HepG2 (cell line): ENCODE results near the gene METAP1.

Experiments used
- ATF3 ChIP-seq: sonication (generic); formaldehyde crosslinking; IDR thresholded peaks from 2 replicates; pipeline ENCODE4 v1.4.0; 2020; ENCODE audit warnings: missing genetic modification reagents
- CBX2 ChIP-seq, 2 experiments: fragments of 200-600 bp in 1 of 2; sonication (generic); formaldehyde crosslinking in 1 of 2; IDR thresholded peaks; 2 replicates each; pipeline versions ENCODE4 v1.7.0 to v1.8.1; 2018 to 2022; ENCODE audit warnings: low read depth in 2 of 2, low read length in 1 of 2, mild to moderate bottlenecking in 1 of 2, missing genetic modification reagents in 1 of 2
- CTCF ChIP-seq: sonication (generic); formaldehyde crosslinking; IDR thresholded peaks from 2 replicates; pipeline ENCODE4 v1.5.0; 2020; ENCODE audit warnings: mild to moderate bottlenecking, missing genetic modification reagents, moderate library complexity
- EZH2 ChIP-seq: conservative IDR thresholded peaks from 2 replicates; pipeline ENCODE4 v1.6.1; 2012; ENCODE audit warnings: mild to moderate bottlenecking, low read depth, low read length, moderate library complexity
- GLI4 ChIP-seq: sonication (generic); formaldehyde crosslinking; IDR thresholded peaks from 2 replicates; pipeline ENCODE4 v1.5.1; 2020; ENCODE audit warnings: missing genetic modification reagents, mild to moderate bottlenecking, moderate library complexity, borderline replicate concordance
- JUN ChIP-seq: sonication (generic); formaldehyde crosslinking; IDR thresholded peaks from 2 replicates; pipeline ENCODE4 v1.4.0; 2020; ENCODE audit warnings: mild to moderate bottlenecking, missing genetic modification reagents
- NCOR1 ChIP-seq: fragments of 200-600 bp; sonication (generic); IDR thresholded peaks from 2 replicates; pipeline ENCODE4 v1.7.0; 2017; ENCODE audit warnings: antibody characterized with exemption, low read length, borderline replicate concordance
- POLR2A ChIP-seq, 2 experiments: IDR thresholded peaks; 2 replicates each; pipeline ENCODE4 v1.6.1; 2011; ENCODE audit warnings: low read depth in 2 of 2, low read length in 2 of 2, mild to moderate bottlenecking in 1 of 2, moderate library complexity in 1 of 2; ENCODE audit not compliant: insufficient read depth in 1 of 2
- SIN3A ChIP-seq: IDR thresholded peaks from 2 replicates; pipeline ENCODE4 v1.6.1; 2011; ENCODE audit warnings: low read depth, mild to moderate bottlenecking, control low read depth, low read length, borderline replicate concordance
- TGIF2 ChIP-seq: IDR thresholded peaks from 2 replicates; pipeline ENCODE4 v1.6.1; 2016; ENCODE audit warnings: control low read depth, missing compliant biosample characterization
- ZBTB26 ChIP-seq: IDR thresholded peaks from 2 replicates; pipeline ENCODE4 v1.6.1; 2016; ENCODE audit warnings: missing compliant biosample characterization, missing genetic modification reagents, borderline replicate concordance
- ZNF276 ChIP-seq: sonication (generic); formaldehyde crosslinking; IDR thresholded peaks from 2 replicates; pipeline ENCODE4 v1.4.0; 2020; ENCODE audit warnings: mild to moderate bottlenecking, low read depth, missing genetic modification reagents
- ZNF556 ChIP-seq: sonication (generic); formaldehyde crosslinking; IDR thresholded peaks from 2 replicates; pipeline ENCODE4 v1.4.0; 2020; ENCODE audit warnings: mild to moderate bottlenecking, missing genetic modification reagents, borderline replicate concordance

- TF ChIP-seq ATF3 (CRISPR knock-in tag) (no peak), CBX2 (IDR thresholded peaks at IDR 0.05; ENCODE audit: low read depth, low read length) (no peak), CBX2 (CRISPR knock-in tag; IDR thresholded peaks at IDR 0.05; ENCODE audit: low read depth) (no peak), ZNF276 (no peak), ZNF556 (CRISPR knock-in tag) (no peak), CTCF (CRISPR knock-in tag) (no peak), SIN3A (no peak), NCOR1 (no peak), JUN (CRISPR knock-in tag) (no peak), ZBTB26 (no peak), EZH2 (no peak), TGIF2 (CRISPR knock-in tag) (no peak), POLR2A (IDR thresholded peaks at IDR 0.05; ENCODE audit: insufficient read depth in 1 of 2, low read depth in 2 of 2, low read length in 2 of 2) (no peak), GLI4 (no peak)
These were observed 75.6 kb downstream of the METAP1 start for GRCh38 chr4:99071159-99071558.
